ENCODE results near the gene PIGT.

The PIGT gene

DNA sequence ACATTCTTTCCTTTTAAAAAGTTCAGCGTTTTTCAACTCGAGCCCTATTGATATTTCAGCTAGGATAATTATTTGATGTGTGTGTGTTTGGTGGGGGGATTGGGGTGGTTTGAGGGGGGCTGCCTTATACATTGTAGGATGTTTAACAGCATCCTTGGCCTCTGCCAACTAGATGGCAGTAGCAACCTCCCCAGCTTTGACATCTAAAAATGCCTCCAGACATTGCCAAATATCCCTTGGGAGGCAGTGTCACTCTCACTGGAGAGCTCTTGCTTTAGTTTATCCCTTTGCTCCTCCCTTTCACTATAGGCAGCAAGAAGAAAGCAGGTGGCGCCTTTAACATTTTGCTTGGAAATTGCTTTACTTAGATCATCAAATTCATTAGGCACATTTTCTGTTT, 23.2 kb upstream of the PIGT start:
- H3K27me3 ChIP-seq (ENCODE audit: insufficient read depth, low read length, poor library complexity) = no peaks in the 10 kb centered on the region
- no CpG with 5 or more reads among the region's 3 CpGs for WGBS (ENCODE audit: extremely low coverage, insufficient coverage, low lambda C conversion rate)
- H3K36me3 ChIP-seq (ENCODE audit: control insufficient read depth, insufficient read depth, low read length) = no peaks in the 10 kb centered on the region
- no peak overlapping the region for H3K4ac ChIP-seq (ENCODE audit: low read depth, low read length)
- H3K23ac ChIP-seq (ENCODE audit: low read length) = no peak overlapping the region
- H4K8ac ChIP-seq (ENCODE audit: low read depth, low read length) = no peak overlapping the region
- H3K79me2 ChIP-seq (ENCODE audit: control insufficient read depth, insufficient read depth, low read length) = no peaks in the 10 kb centered on the region
- peak; percentile 37 for DNase-seq
- no peak overlapping the region for H2AK5ac ChIP-seq (ENCODE audit: low read length)
- no peak overlapping the region for H3K4me2 ChIP-seq (ENCODE audit: low read length)
- no peak overlapping the region for H2BK5ac ChIP-seq (ENCODE audit: low read length)
- H4K5ac ChIP-seq (ENCODE audit: low read length) = no peak overlapping the region
- no peak overlapping the region for H3K18ac ChIP-seq (ENCODE audit: low read length)
- no peak overlapping the region for H3K27ac ChIP-seq (ENCODE audit: low read depth, low read length)
- no peak overlapping the region for H3K4me3 ChIP-seq (ENCODE audit: low read length)
- H2BK120ac ChIP-seq (ENCODE audit: low read depth, low read length) = no peak overlapping the region
- H2BK15ac ChIP-seq (replicated peaks; ENCODE audit: low read depth) = no peak overlapping the region
- no peak overlapping the region for H3K56ac ChIP-seq (ENCODE audit: low read length)
- no peaks in the 10 kb centered on the region for H3K79me1 ChIP-seq (ENCODE audit: low read length)
- H3K4me1 ChIP-seq (ENCODE audit: control insufficient read depth, low read depth, low read length) = no peaks in the 10 kb centered on the region
- no peak overlapping the region for H3K9ac ChIP-seq (ENCODE audit: low read length)

DNA sequence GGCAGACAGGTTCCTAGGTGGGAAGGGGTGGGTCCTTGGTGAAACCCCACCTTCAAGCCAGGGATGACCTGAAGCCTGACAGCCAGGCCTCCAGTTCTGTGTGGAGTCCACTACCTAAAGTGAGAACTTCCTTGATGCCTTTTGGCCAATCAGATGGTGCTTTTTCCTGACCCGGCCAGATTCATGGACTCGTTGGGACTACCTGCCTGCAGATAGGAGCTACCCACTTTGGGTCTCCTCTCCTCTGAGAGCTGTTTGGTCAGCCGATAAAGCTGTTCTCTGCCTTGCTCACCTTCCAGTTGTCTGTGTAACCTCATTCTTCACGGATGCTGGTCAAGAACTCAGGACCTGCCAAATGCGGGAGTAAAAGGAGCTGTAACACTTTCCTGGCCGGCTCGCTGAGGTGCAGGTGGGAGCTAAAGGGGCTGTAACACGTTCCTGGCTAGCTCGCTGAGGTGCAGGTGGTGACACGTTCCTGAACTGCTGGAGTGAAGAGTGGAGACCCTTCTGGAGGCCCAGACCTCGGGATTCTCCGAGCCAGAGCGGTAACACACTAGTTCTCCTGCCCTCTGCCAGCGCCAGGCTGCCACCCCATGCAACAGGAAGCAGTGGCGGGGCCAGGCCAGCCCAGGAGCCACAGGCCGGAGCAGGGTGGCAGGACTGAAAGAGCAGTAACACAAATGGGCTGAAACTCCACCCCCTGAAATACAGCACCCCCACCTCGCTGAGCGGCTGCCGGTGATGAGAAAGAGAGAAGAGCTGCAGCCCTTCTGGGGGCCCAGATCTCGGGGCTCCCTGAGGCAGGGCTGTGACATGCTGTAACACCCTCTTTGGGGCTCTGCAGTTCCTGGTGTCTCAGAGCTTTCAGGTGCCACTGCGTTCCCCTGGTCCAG, 21.5 kb upstream of the PIGT start:
- Histone ChIP-seq H3K23ac (ENCODE audit: low read length) (no peak overlapping the region), H3K56ac (ENCODE audit: low read length) (no peak overlapping the region), H3K4me3 (ENCODE audit: low read length) (no peak overlapping the region), H3K79me1 (ENCODE audit: low read length) (no peaks in the 10 kb centered on the region), H3K36me3 (ENCODE audit: control insufficient read depth, insufficient read depth, low read length) (no peaks in the 10 kb centered on the region), H3K4ac (ENCODE audit: low read depth, low read length) (no peak overlapping the region), H3K4me2 (ENCODE audit: low read length) (no peak overlapping the region), H2BK15ac (replicated peaks; ENCODE audit: low read depth) (no peak overlapping the region), H2AK5ac (ENCODE audit: low read length) (no peak overlapping the region), H4K8ac (ENCODE audit: low read depth, low read length) (no peak overlapping the region), H2BK120ac (ENCODE audit: low read depth, low read length) (no peak overlapping the region), H3K4me1 (ENCODE audit: control insufficient read depth, low read depth, low read length) (no peaks in the 10 kb centered on the region), H2BK5ac (ENCODE audit: low read length) (no peak overlapping the region), H3K18ac (ENCODE audit: low read length) (no peak overlapping the region), H3K27ac (ENCODE audit: low read depth, low read length) (no peak overlapping the region), H3K79me2 (ENCODE audit: control insufficient read depth, insufficient read depth, low read length) (no peaks in the 10 kb centered on the region), H3K27me3 (ENCODE audit: insufficient read depth, low read length, poor library complexity) (no peaks in the 10 kb centered on the region), H4K5ac (ENCODE audit: low read length) (no peak overlapping the region), H3K9ac (ENCODE audit: low read length) (no peak overlapping the region)
- no peak for DNase-seq
- no CpG with 5 or more reads among the region's 21 CpGs for WGBS (ENCODE audit: extremely low coverage, insufficient coverage, low lambda C conversion rate)

DNA sequence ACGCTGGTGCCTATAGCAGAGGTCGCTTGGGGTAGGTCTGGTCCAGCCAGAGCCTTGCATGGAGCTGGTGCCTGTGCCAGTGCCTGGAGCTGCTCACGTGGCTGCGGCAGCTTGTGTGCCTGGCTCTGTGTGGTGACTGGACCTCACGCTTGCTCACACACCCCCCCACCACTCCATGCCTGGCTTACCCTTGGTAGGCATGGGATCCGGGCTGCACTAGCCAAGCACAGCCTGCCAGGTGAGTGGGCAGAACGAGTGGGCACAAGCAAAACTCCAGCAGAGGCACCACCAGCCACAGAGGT, 20.9 kb upstream of the PIGT start:
- H3K9ac ChIP-seq (ENCODE audit: low read length) = no peak overlapping the region
- no peak overlapping the region for H3K18ac ChIP-seq (ENCODE audit: low read length)
- H3K79me1 ChIP-seq (ENCODE audit: low read length) = no peaks in the 10 kb centered on the region
- no peak overlapping the region for H3K4ac ChIP-seq (ENCODE audit: low read depth, low read length)
- no peak overlapping the region for H3K4me3 ChIP-seq (ENCODE audit: low read length)
- no peaks in the 10 kb centered on the region for H3K27me3 ChIP-seq (ENCODE audit: insufficient read depth, low read length, poor library complexity)
- WGBS (ENCODE audit: extremely low coverage, insufficient coverage, low lambda C conversion rate) = no CpG with 5 or more reads among the region's 7 CpGs
- H2BK120ac ChIP-seq (ENCODE audit: low read depth, low read length) = no peak overlapping the region
- no peak overlapping the region for H3K23ac ChIP-seq (ENCODE audit: low read length)
- no peaks in the 10 kb centered on the region for H3K36me3 ChIP-seq (ENCODE audit: control insufficient read depth, insufficient read depth, low read length)
- H2AK5ac ChIP-seq (ENCODE audit: low read length) = no peak overlapping the region
- no peak overlapping the region for H2BK5ac ChIP-seq (ENCODE audit: low read length)
- H3K79me2 ChIP-seq (ENCODE audit: control insufficient read depth, insufficient read depth, low read length) = no peaks in the 10 kb centered on the region
- H4K5ac ChIP-seq (ENCODE audit: low read length) = no peak overlapping the region
- H3K27ac ChIP-seq (ENCODE audit: low read depth, low read length) = no peak overlapping the region
- no peak overlapping the region for H3K4me2 ChIP-seq (ENCODE audit: low read length)
- no peaks in the 10 kb centered on the region for H3K4me1 ChIP-seq (ENCODE audit: control insufficient read depth, low read depth, low read length)
- no peak overlapping the region for H4K8ac ChIP-seq (ENCODE audit: low read depth, low read length)
- no peak for DNase-seq
- H3K56ac ChIP-seq (ENCODE audit: low read length) = no peak overlapping the region
- no peak overlapping the region for H2BK15ac ChIP-seq (replicated peaks; ENCODE audit: low read depth)

DNA sequence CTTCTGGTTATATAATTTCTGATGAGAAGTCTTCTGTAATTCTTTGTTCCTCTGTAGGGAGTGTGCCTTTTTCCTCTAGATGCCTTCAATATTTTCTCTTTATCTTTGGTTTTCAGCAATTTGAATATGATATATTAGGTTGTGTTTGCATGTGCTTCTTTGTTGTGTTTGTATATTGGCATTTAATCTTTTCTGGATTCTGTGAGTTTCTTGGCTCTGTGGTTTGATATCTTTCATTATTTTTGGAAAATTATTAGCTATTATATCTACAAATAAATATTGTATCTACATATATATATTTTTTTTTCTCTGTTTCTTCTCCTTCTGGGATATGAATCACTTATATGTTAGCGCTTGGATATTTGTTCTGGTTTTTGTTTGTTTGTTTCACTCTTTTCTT, 16.9 kb upstream of the PIGT start:
- Histone ChIP-seq H3K4me3 (ENCODE audit: low read length) (no peak overlapping the region), H4K5ac (ENCODE audit: low read length) (no peak overlapping the region), H4K8ac (ENCODE audit: low read depth, low read length) (no peak overlapping the region), H3K18ac (ENCODE audit: low read length) (no peak overlapping the region), H3K56ac (ENCODE audit: low read length) (no peak overlapping the region), H3K79me1 (ENCODE audit: low read length) (no peaks in the 10 kb centered on the region), H2AK5ac (ENCODE audit: low read length) (no peak overlapping the region), H3K4ac (ENCODE audit: low read depth, low read length) (no peak overlapping the region), H3K23ac (ENCODE audit: low read length) (no peak overlapping the region), H3K27me3 (ENCODE audit: insufficient read depth, low read length, poor library complexity) (no peaks in the 10 kb centered on the region), H3K27ac (ENCODE audit: low read depth, low read length) (no peak overlapping the region), H3K9ac (ENCODE audit: low read length) (no peak overlapping the region), H3K36me3 (ENCODE audit: control insufficient read depth, insufficient read depth, low read length) (no peaks in the 10 kb centered on the region), H3K4me1 (ENCODE audit: control insufficient read depth, low read depth, low read length) (no peaks in the 10 kb centered on the region), H3K4me2 (ENCODE audit: low read length) (no peak overlapping the region), H2BK120ac (ENCODE audit: low read depth, low read length) (no peak overlapping the region), H3K79me2 (ENCODE audit: control insufficient read depth, insufficient read depth, low read length) (no peaks in the 10 kb centered on the region), H2BK15ac (replicated peaks; ENCODE audit: low read depth) (no peak overlapping the region), H2BK5ac (ENCODE audit: low read length) (no peak overlapping the region)
- no CpG with 5 or more reads among the region's 1 CpG for WGBS (ENCODE audit: extremely low coverage, insufficient coverage, low lambda C conversion rate)
- no peak for DNase-seq

DNA sequence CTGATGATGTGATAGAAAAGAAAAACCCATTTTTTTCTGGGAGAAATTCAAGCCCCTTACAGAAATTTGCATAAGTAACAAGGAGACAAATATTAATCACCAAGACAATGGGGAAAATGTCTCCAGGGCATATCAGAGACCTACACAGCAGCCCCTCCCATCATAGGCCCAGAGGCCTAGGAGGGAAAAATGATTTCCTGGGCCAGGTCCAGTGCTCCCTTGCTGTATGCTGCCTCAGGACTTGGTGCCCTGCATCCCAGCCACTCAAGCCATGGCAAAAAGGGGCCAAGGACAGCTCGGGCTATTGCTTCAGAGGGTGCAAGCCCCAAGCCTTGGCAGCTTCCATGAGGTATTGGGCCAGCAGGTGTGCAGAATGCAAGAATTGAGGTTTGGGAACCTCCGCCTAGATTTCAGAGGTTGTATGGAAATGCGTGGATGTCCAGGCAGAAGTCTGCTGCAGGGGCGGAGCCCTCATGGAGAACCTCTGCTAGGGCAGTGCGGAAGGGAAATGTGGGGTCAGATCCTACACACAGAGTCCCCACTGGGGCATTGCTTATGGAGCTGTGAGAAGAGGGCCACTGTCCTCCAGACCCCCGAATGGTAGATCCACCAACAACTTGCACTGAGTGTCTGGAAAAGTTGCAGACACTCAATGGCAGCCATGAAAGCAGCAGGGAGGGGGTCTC, 15.5 kb upstream of the PIGT start:
- no peak for DNase-seq
- no peak overlapping the region for H3K23ac ChIP-seq (ENCODE audit: low read length)
- no peak overlapping the region for H4K8ac ChIP-seq (ENCODE audit: low read depth, low read length)
- no CpG with 5 or more reads among the region's 6 CpGs for WGBS (ENCODE audit: extremely low coverage, insufficient coverage, low lambda C conversion rate)
- H2BK5ac ChIP-seq (ENCODE audit: low read length) = no peak overlapping the region
- H3K18ac ChIP-seq (ENCODE audit: low read length) = no peak overlapping the region
- no peak overlapping the region for H2AK5ac ChIP-seq (ENCODE audit: low read length)
- no peak overlapping the region for H3K4me3 ChIP-seq (ENCODE audit: low read length)
- peaks cover 2% of the 10 kb centered on the region for H3K27me3 ChIP-seq (ENCODE audit: insufficient read depth, low read length, poor library complexity)
- H3K27ac ChIP-seq (ENCODE audit: low read depth, low read length) = no peak overlapping the region
- H3K4me1 ChIP-seq (ENCODE audit: control insufficient read depth, low read depth, low read length) = no peaks in the 10 kb centered on the region
- H3K4ac ChIP-seq (ENCODE audit: low read depth, low read length) = no peak overlapping the region
- H2BK15ac ChIP-seq (replicated peaks; ENCODE audit: low read depth) = no peak overlapping the region
- H3K56ac ChIP-seq (ENCODE audit: low read length) = no peak overlapping the region
- no peak overlapping the region for H2BK120ac ChIP-seq (ENCODE audit: low read depth, low read length)
- H3K36me3 ChIP-seq (ENCODE audit: control insufficient read depth, insufficient read depth, low read length) = no peaks in the 10 kb centered on the region
- no peaks in the 10 kb centered on the region for H3K79me2 ChIP-seq (ENCODE audit: control insufficient read depth, insufficient read depth, low read length)
- H3K79me1 ChIP-seq (ENCODE audit: low read length) = no peaks in the 10 kb centered on the region
- no peak overlapping the region for H3K4me2 ChIP-seq (ENCODE audit: low read length)
- no peak overlapping the region for H3K9ac ChIP-seq (ENCODE audit: low read length)
- H4K5ac ChIP-seq (ENCODE audit: low read length) = no peak overlapping the region
